IPS-18a (cell line): ENCODE data around the gene IL4R.
"Not testable (repeated sequence)": the region's sequence is repeated elsewhere in the genome, so short reads cannot be mapped to it uniquely, and the experiment has no call there.

Experiments
- H3K27ac ChIP-seq: one replicate; pipeline ENCODE4 v1.5.1; 2013; ENCODE audit warnings: low read length
- H3K27me3 ChIP-seq: one replicate; pipeline ENCODE4 v1.6.1; 2013; ENCODE audit warnings: mild to moderate bottlenecking, low read length; ENCODE audit not compliant: control insufficient read depth, insufficient read depth
- H3K36me3 ChIP-seq: one replicate; pipeline ENCODE4 v1.6.1; 2013; ENCODE audit warnings: low read depth, low read length; ENCODE audit not compliant: control insufficient read depth
- H3K4me1 ChIP-seq: one replicate; pipeline ENCODE4 v1.6.1; 2013; ENCODE audit warnings: low read depth, low read length; ENCODE audit not compliant: control insufficient read depth
- H3K4me3 ChIP-seq: one replicate; pipeline ENCODE4 v1.5.1; 2013; ENCODE audit warnings: low read length
- H3K9ac ChIP-seq: one replicate; pipeline ENCODE4 v1.6.1; 2013; ENCODE audit warnings: mild to moderate bottlenecking, low read length, moderate library complexity
- H3K9me3 ChIP-seq: one replicate; pipeline ENCODE4 v1.6.1; 2013; ENCODE audit warnings: low read depth, low read length; ENCODE audit not compliant: control insufficient read depth

Gene IL4R

DNA sequence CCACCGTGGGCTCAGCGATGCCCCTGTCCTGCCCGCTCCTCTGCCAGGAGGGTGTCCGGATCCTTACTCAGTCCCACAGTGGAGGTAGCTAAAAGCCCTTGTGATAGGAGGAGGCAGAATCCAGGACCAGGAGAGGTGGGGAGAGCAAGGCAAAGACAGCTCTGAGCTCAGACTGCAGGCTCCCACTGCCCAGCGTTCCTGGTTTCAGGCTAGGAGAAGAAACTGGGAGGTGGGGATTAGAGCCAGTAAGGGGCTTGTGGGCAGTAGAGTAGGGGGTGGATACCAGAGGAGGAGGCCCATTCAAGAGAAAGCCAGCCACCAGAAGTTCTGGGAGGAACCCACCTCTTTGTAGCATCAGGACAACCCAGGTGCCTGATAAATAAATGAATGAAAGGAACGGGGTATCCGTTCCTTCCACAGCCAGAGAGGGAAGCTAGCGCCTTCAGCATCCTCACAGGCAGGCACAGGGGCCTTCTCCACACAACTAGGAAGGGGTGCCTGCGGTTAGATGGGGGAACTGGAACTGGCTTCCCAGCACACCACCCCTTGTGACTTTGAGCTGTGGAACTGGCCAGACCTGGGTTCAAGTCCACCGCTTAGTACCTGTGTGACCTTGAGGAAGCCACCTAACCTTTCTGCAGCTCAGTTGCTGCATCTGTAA, 90.5 kb downstream of the IL4R start:
- no peaks in the 10 kb centered on the region for H3K27me3 ChIP-seq

DNA sequence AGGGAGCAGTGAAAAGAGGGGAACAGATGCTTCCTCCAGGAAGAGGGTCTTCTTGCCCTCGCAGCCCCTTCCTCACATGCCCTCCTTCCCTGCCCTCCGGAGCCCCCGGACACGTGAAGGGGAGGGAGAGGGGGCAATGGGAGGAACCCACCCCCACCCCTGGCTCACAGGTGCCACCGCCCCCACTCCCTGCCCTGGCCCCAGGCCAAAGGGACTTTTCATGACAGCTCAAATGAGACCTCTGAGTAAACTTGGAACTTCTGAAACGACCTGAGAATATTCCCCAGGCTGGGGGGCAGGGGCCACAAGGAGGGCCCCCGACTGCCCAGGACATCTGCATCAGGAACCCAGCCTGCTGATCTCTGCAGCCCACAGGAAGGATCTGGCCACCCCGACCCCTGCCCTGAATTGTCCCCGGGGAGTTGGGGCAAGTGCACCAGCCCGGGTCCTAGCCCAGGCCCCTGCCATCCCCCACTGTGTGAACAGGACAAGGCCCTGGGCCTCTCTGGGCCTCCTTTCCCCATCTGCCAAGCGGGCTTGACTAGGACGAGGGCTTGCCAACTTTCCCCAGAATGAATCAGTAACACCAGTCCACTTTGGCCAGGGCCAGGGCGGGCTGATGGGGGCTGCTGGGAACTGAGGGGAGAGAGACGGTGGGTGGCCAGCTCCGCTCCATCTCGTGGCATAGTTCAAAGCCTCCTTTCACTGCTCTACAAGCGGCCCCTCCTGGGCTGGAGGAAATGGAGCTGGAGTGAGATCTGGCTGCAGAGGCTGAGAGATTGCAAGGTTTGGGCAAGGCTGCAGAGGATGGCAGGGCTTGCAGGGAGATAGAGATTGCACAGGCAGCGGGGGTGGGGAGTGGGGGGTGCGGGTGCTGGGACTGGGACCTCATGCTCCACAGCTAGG, 92.0 kb downstream of the IL4R start:
- no peaks in the 10 kb centered on the region for H3K9me3 ChIP-seq
- no peak overlapping the region for H3K27ac ChIP-seq
- no peak overlapping the region for H3K9ac ChIP-seq
- H3K4me1 ChIP-seq = peaks cover 8% of the 10 kb centered on the region
- H3K36me3 ChIP-seq = no peaks in the 10 kb centered on the region
- H3K4me3 ChIP-seq = no peak overlapping the region
- no peaks in the 10 kb centered on the region for H3K27me3 ChIP-seq

More for the DNA sequence above, 90.5 kb downstream of the IL4R start:
- no peaks in the 10 kb centered on the region for H3K36me3 ChIP-seq
- H3K9ac ChIP-seq = no peak overlapping the region
- peaks cover 3% of the 10 kb centered on the region for H3K4me1 ChIP-seq
- H3K27ac ChIP-seq = no peak overlapping the region
- no peaks in the 10 kb centered on the region for H3K9me3 ChIP-seq
- H3K4me3 ChIP-seq = no peak overlapping the region

DNA sequence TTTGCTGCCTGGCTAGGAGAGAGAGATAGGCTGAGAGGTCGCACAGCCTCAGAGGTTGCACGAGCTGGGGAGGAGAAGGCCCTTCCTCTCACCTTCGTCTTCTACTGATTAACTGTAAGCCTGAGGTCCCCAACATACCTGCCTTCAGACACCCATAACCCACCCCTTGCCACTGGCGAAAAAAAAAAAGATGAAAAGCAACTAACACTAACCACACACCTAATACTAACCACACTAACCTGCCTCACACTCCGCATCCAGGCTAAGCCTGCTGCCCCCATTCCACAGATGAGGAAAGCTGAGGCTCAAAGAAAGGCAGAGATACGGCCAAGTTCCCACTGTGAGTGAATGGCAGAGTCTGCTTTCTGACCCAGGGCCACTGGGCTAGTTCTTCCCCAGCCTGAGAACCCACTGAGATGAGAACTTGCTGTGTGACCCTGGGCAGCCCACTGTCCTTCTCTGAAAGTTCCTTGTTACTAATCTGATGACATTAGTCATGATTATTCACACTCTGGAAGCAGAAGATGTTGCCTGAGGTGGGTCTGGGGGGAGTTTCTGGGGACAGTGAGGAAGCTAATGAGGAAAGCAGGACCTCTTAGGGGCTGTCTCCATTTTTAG, 92.8 kb downstream of the IL4R start:
- peaks cover 8% of the 10 kb centered on the region for H3K4me1 ChIP-seq
- no peak overlapping the region for H3K4me3 ChIP-seq
- no peak overlapping the region for H3K9ac ChIP-seq

DNA sequence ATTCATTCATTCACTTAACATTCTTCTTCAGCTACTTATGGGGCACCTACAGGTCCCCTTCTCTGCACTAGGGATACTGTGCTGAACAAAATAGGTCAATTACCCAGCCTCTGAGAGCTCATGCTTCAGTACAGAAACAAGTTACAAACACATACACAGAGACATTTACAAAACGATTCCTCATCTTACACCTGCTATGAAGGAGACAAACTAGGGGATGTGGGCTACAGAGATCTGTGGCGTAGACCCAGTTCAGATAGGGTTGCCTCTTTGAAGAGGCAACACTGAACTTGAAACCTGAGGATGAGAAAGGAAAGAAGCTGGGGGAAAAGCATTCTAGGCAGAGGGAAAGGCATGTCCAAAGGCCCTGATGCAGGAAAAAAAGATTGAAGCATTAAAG, 93.4 kb downstream of the IL4R start:
- no peaks in the 10 kb centered on the region for H3K9me3 ChIP-seq
- H3K9ac ChIP-seq = no peak overlapping the region
- H3K4me1 ChIP-seq = peaks cover 8% of the 10 kb centered on the region
- H3K4me3 ChIP-seq = no peak overlapping the region
- H3K36me3 ChIP-seq = no peaks in the 10 kb centered on the region
- H3K27me3 ChIP-seq = no peaks in the 10 kb centered on the region
- no peak overlapping the region for H3K27ac ChIP-seq

More for the DNA sequence above, 92.8 kb downstream of the IL4R start:
- H3K27me3 ChIP-seq = no peaks in the 10 kb centered on the region
- no peak overlapping the region for H3K27ac ChIP-seq
- H3K36me3 ChIP-seq = no peaks in the 10 kb centered on the region
- no peaks in the 10 kb centered on the region for H3K9me3 ChIP-seq

DNA sequence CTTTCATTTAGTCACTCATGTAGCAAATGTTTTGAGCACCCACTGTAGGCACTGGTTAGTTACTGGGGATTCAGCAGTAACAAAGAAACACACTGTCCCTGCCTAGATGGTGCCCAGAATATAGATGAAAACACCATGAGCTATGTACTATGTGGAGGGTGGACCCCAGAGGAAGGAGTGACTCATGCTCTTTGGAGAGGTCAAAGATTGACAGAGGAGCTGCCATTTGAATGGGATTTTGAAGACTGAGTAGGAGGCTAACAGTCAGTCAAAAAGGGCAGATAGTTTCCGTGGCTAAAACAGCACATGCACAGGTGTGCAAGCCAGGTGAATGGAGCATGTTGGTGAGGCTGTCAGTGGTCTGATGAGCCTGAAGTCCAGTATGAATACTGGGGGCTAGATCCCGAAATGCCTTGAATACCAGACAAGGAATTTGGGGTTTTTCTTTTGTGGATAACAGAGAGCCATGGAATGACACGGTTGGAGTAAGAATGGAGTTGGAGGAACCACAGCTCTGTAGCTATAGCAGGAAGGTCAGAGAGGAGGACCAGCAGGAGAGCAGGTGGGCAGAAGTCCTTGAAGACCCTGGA, 94.3 kb downstream of the IL4R start:
- Histone ChIP-seq H3K27ac (no peak overlapping the region), H3K4me3 (no peak overlapping the region), H3K4me1 (peaks cover 8% of the 10 kb centered on the region), H3K27me3 (no peaks in the 10 kb centered on the region), H3K9ac (no peak overlapping the region), H3K36me3 (no peaks in the 10 kb centered on the region), H3K9me3 (no peaks in the 10 kb centered on the region)

DNA sequence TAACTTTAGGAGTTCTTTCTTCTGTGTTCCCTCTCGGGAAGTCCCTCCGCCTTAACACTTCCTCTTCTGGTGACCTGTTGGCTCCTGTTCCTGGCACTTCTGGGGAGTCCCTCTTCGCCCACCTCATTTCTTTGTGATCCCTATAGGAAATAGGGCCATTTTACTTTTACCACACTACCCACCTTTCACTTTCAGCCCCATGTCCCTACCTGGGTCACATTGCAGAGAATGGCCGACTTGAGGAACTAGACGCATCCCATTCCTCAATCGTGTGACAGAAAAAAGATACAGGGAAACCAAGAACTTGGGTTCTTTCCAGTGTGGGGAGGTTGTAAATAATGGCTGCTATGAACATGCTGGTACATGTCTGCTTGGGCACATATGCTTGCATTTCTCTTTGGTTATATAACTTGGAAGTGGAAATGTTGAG, 94.8 kb downstream of the IL4R start:
- no peaks in the 10 kb centered on the region for H3K9me3 ChIP-seq
- H3K9ac ChIP-seq = no peak overlapping the region
- H3K27me3 ChIP-seq = no peaks in the 10 kb centered on the region
- peaks cover 8% of the 10 kb centered on the region for H3K4me1 ChIP-seq
- H3K27ac ChIP-seq = no peak overlapping the region
- no peak overlapping the region for H3K4me3 ChIP-seq
- H3K36me3 ChIP-seq = no peaks in the 10 kb centered on the region

DNA sequence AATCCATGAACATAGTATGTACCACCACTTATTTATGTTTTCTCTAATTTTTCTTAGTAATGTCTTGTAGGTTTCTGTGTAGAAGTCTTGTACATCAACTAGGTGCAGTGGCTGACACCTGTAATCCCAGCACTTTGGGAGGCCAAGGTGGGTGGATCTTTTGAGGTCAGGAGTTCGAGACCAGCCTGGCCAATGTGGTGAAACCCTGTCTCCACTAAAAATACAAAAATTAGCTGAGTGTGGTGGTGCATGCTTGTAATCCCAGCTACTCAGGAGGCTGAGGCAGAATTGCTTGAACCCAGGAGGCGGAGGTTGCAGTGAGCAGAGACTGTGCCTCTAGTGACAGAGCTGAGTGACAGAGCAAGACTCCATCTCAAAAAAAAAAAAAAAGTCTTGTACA, 96.2 kb downstream of the IL4R start:
- not testable (repeated sequence) for H3K36me3 ChIP-seq, H3K4me3 ChIP-seq, H3K27ac ChIP-seq, H3K4me1 ChIP-seq, H3K27me3 ChIP-seq, H3K9me3 ChIP-seq, H3K9ac ChIP-seq

DNA sequence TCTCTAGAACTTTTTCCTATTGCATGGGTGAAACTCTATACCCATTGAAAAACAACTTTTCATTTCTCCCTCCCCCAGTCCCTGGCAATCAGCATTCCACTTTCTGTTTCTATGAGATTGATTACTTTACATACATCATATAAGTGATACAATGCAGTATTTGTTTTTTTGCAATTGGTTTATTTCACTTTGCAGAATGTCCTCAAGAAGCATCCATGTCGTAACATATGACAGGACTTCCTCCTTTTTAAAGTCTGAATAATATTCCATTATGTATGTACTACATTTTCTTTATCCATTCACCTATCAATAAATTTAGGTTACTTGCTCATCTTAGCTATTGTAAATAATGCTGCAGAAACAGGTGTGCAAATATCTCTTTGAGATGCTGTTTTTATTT, 97.0 kb downstream of the IL4R start:
- Histone ChIP-seq H3K9ac (no peak overlapping the region), H3K4me1 (peaks cover 8% of the 10 kb centered on the region), H3K4me3 (no peak overlapping the region), H3K36me3 (no peaks in the 10 kb centered on the region), H3K27me3 (no peaks in the 10 kb centered on the region), H3K27ac (no peak overlapping the region), H3K9me3 (no peaks in the 10 kb centered on the region)

DNA sequence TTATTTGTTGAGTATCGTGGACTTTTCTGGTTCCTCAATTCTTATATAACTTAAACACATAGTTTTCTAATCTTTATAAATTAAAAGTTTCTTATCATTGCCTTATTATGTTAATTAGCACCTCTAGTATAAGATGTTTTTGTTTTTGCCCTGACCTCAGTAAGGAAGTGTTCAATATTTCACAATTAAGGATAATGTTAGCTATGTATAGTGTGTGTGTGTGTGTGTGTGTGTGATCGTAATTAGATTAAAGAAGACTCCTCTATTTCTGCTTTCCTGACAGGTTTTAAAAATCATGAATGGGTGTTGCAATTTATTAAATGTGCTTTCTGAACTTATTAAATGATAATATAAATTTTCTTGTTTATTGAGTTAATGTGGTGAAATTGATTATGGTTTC, 100.2 kb downstream of the IL4R start:
- no peaks in the 10 kb centered on the region for H3K36me3 ChIP-seq
- no peaks in the 10 kb centered on the region for H3K27me3 ChIP-seq
- peaks cover 5% of the 10 kb centered on the region for H3K4me1 ChIP-seq
- no peak overlapping the region for H3K27ac ChIP-seq
- H3K4me3 ChIP-seq = no peak overlapping the region
- no peaks in the 10 kb centered on the region for H3K9me3 ChIP-seq
- no peak overlapping the region for H3K9ac ChIP-seq
